ENCODE data around the gene PTTG1IP2. TPM values are rescaled to one million over a fixed set of nuclear protein-coding genes. Genes with fewer than 3 reads are reported as not detected.

PTTG1IP2 gene
- total RNA-seq, 4 donors from 2014 or later: not detected

DNA sequence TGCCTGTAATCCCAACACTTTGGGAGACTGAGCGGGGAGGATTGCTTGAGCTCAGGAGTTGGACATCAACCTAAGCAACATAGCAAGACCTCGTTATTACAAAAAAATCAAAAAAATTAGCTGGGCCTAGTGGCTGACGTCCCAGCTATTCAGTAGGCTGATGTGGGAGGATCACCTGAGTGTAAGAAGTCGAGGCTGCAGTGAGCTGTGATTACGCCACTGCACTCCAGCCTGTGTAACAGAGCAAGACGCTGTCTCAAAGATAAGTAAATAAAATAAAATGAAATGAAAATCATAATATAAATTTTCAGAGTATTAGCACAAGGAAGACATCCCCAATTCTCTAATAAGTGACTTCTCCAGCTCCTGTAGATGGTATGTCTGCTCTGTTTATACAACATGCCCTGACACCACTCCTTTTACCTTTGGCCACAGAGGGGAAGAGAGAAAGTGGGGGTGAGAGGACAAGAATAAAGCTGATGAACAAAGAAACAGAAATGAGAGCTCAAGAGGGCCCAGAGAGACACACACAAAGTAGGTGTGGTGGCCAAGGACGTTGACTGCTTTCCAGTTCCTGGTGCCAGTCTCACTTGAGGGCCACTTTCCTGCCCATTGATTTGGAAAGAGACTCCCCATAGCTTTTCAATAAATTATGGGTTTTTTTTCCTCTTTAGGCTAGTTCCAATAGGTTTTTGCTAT is 62.9 kb downstream of the PTTG1IP2 start:
- H3K36me3 ChIP-seq: no peaks in the 10 kb centered on the region
- H3K27me3 ChIP-seq: no peaks in the 10 kb centered on the region
- peak; percentile 85 to 89 for DNase-seq
- no peaks in the 10 kb centered on the region for H3K9me3 ChIP-seq
- H3K27ac ChIP-seq: peak overlapping the region; percentile 70 to 96 (median 81)
- WGBS, 2 donors: 38 to 40% methylated on average over 7 of the region's 7 CpGs
- intact Hi-C loops (cut with DNase I): no loop called here
- no peak overlapping the region for H3K4me3 ChIP-seq (replicated peaks in 1 of 3)
- TF ChIP-seq, protein P1, sequence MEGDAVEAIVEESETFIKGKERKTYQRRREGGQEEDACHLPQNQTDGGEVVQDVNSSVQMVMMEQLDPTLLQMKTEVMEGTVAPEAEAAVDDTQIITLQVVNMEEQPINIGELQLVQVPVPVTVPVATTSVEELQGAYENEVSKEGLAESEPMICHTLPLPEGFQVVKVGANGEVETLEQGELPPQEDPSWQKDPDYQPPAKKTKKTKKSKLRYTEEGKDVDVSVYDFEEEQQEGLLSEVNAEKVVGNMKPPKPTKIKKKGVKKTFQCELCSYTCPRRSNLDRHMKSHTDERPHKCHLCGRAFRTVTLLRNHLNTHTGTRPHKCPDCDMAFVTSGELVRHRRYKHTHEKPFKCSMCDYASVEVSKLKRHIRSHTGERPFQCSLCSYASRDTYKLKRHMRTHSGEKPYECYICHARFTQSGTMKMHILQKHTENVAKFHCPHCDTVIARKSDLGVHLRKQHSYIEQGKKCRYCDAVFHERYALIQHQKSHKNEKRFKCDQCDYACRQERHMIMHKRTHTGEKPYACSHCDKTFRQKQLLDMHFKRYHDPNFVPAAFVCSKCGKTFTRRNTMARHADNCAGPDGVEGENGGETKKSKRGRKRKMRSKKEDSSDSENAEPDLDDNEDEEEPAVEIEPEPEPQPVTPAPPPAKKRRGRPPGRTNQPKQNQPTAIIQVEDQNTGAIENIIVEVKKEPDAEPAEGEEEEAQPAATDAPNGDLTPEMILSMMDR (IDR thresholded peaks at IDR 0.05): no peak
- TF ChIP-seq POLR2A (IDR thresholded peaks at IDR 0.05): no peak
- peaks cover 19 to 21% of the 10 kb centered on the region in 2 donors for H3K4me1 ChIP-seq

GRCh38 chr7:90536449-90536848 is 67.0 kb downstream of the PTTG1IP2 start:
- Histone ChIP-seq H3K27me3 (no peaks in the 10 kb centered on the region), H3K4me1 (peaks cover 18 to 19% of the 10 kb centered on the region in 2 donors), H3K4me3 (replicated peaks in 1 of 3) (no peak overlapping the region), H3K27ac (no peak overlapping the region), H3K9me3 (no peaks in the 10 kb centered on the region), H3K36me3 (no peaks in the 10 kb centered on the region)
- no peak for TF ChIP-seq POLR2A (IDR thresholded peaks at IDR 0.05)
- TF ChIP-seq, protein P1 (IDR thresholded peaks at IDR 0.05): no peak
- no peak for DNase-seq
- intact Hi-C loops (cut with DNase I): no loop called here
- 87 to 92% methylated on average over 3 of the region's 3 CpGs for WGBS, 2 donors

GRCh38 chr7:90538405-90538804 is 69.0 kb downstream of the PTTG1IP2 start:
- 88 to 94% methylated on average over 2 of the region's 2 CpGs for WGBS, 2 donors
- Histone ChIP-seq H3K4me3 (replicated peaks in 1 of 3) (no peak overlapping the region), H3K27ac (no peak overlapping the region), H3K4me1 (peaks cover 5 to 9% of the 10 kb centered on the region in 2 donors), H3K27me3 (no peaks in the 10 kb centered on the region), H3K36me3 (no peaks in the 10 kb centered on the region), H3K9me3 (no peaks in the 10 kb centered on the region)
- TF ChIP-seq POLR2A (IDR thresholded peaks at IDR 0.05): no peak
- TF ChIP-seq, protein P1 (IDR thresholded peaks at IDR 0.05): no peak
- intact Hi-C loops (cut with DNase I): no loop called here
- no peak for DNase-seq

GRCh38 chr7:90540406-90540805 is 71.0 kb downstream of the PTTG1IP2 start:
- intact Hi-C loops (cut with DNase I): no loop called here
- no peaks in the 10 kb centered on the region for H3K27me3 ChIP-seq
- no peak for DNase-seq
- no peaks in the 10 kb centered on the region for H3K36me3 ChIP-seq
- H3K27ac ChIP-seq: no peak overlapping the region
- no peaks in the 10 kb centered on the region for H3K4me1 ChIP-seq
- TF ChIP-seq, protein P1 (IDR thresholded peaks at IDR 0.05): no peak
- no peak for TF ChIP-seq POLR2A (IDR thresholded peaks at IDR 0.05)
- WGBS, 2 donors: 71% methylated on average over 1 of the region's 1 CpG
- no peak overlapping the region for H3K4me3 ChIP-seq (replicated peaks in 1 of 3)
- no peaks in the 10 kb centered on the region for H3K9me3 ChIP-seq

DNA sequence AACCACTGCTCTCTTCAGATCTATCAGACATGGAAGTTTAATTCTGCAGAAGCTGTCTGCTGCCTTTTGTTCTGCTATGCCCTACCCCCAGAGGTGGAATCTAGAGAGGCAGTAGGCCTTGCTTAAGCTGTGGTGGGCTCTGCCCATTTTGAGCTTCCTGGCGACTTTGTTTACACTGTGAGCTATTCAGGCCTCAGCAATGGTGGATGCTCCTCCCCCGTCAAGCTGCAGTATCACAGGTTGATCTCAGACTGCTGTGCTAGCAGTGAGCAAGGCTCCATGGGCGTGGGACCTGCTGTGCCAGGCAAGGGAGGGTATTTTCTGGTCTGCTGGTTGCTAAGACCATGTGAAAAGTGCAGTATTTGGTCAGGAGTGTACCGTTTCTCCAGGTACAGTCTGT is 81.6 kb downstream of the PTTG1IP2 start:
- WGBS, 2 donors: 28 to 58% methylated on average over 4 of the region's 4 CpGs
- no peaks in the 10 kb centered on the region for H3K4me1 ChIP-seq
- intact Hi-C loops (cut with DNase I): no loop called here

More for the DNA sequence above, 81.6 kb downstream of the PTTG1IP2 start:
- Histone ChIP-seq H3K27ac (no peak overlapping the region), H3K36me3 (no peaks in the 10 kb centered on the region), H3K9me3 (no peaks in the 10 kb centered on the region), H3K4me3 (replicated peaks in 1 of 3) (no peak overlapping the region), H3K27me3 (no peaks in the 10 kb centered on the region)
- DNase-seq: peak; percentile 22 to 23
- TF ChIP-seq, protein P1 (IDR thresholded peaks at IDR 0.05): no peak
- TF ChIP-seq POLR2A (IDR thresholded peaks at IDR 0.05): no peak

All from thyroid gland (tissue), 4 donors.